ENCODE results near the gene ADD1. TPM values are rescaled to one million over a fixed set of nuclear protein-coding genes. Genes with fewer than 3 reads are reported as not detected.
A peak's percentile ranks its signal among the peaks of the same experiment; 100 is the strongest.

The ADD1 gene
- total RNA-seq, 6 experiments from 2014 or later, result 276 to 332 (median 321) TPM

DNA sequence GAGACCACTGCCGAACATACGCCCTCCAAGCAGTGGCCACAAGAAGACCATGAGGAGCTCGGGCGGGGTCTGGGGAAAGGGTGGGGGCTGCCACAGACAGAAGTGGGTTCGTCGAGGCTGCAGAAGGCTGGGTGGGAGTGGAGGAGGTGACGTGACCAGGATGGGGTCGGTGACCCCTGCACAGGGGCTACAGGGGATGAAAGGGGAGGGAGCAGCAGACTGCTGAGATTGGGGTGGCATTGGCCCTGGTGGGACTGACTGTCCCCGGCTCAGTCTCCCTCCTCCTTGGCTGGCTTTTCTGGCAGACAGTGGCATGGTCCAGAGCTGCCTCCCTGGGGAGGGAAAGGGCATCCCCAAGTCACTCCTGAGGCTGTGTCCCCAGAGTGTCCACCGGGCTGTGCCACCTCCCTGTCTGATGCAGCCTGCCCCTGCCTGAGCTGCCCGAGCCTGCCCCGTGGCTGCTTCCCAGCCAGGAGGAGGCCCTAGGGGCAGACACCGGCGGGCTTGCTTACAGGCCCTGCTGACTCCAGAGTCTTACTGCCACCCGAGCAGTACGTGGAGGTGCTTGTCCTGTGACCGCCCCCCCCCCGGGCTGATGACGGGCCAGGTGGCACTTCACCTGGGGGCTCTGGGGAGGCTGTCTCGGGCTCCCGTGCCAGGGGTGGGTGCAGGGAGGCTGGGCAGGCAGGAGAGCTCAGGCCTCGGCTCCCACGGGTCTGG is 43.5 kb upstream of the ADD1 start:
- no peak for DNase-seq
- H3K9me3 Mint-ChIP-seq, result no peaks in the 10 kb centered on the region
- H3K27ac Mint-ChIP-seq, result peak overlapping the region; percentile 85; the same call in 1 of the 2 replicates
- H3K36me3 Mint-ChIP-seq (ENCODE audit: low read depth), result no peaks in the 10 kb centered on the region
- peaks cover 49% of the 10 kb centered on the region for H3K4me1 Mint-ChIP-seq (ENCODE audit: low read depth)
- no peak overlapping the region; the same call in 1 of the 2 replicates for H3K4me3 Mint-ChIP-seq
- TF ChIP-seq, protein P1, sequence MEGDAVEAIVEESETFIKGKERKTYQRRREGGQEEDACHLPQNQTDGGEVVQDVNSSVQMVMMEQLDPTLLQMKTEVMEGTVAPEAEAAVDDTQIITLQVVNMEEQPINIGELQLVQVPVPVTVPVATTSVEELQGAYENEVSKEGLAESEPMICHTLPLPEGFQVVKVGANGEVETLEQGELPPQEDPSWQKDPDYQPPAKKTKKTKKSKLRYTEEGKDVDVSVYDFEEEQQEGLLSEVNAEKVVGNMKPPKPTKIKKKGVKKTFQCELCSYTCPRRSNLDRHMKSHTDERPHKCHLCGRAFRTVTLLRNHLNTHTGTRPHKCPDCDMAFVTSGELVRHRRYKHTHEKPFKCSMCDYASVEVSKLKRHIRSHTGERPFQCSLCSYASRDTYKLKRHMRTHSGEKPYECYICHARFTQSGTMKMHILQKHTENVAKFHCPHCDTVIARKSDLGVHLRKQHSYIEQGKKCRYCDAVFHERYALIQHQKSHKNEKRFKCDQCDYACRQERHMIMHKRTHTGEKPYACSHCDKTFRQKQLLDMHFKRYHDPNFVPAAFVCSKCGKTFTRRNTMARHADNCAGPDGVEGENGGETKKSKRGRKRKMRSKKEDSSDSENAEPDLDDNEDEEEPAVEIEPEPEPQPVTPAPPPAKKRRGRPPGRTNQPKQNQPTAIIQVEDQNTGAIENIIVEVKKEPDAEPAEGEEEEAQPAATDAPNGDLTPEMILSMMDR (IDR thresholded peaks at IDR 0.05), result no peak
- H3K27me3 Mint-ChIP-seq (ENCODE audit: insufficient read depth), result no peaks in the 10 kb centered on the region

DNA sequence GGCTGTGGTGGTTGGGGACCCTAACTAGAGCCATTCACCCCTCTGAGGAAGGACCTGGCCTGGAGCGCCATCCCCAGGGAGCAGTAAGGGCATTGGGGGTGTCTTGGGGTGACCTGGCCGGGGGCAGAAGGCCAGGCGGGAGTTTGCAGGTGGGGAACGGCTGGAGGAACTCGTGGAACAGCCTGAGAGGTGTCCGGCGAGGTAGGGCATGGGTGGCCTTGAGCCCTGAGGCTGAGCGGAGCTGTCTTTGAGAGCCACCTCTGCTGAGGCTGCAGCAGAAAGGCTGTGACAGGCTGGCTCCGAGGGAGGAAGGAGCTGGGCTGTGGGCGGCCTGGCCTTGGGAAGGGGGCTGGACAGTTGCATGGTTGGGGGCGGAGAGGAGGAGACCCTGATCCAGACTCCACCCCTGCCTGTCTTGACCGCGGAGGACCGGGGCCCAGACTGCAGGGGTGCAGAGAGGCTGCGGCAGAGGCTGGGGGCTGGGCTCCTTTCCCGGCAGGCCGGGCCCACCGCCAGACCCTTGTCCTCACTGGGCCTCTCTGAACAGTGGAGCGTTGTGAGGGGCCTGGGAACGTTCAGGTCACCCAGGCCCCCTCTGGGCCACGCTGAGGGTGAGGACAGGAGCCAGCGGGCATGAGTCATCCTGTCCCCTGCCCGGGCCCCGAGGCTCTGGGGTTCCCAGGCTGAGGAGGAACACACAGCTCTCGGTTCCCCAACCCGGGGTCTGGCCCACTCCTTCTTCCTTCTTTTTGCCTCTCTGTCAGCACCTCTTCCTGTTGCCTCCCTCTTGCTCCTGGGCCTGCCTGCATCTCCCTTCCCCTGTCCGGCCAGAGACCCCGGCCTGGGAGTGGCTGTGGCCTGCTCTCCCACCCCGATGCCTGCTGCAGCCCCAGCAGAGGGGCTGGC is 42.7 kb upstream of the ADD1 start:
- Mint-ChIP-seq H3K27ac (peak overlapping the region; percentile 85), H3K27me3 (ENCODE audit: insufficient read depth) (no peaks in the 10 kb centered on the region), H3K4me3 (peak overlapping the region; percentile 42; the same call in 1 of the 2 replicates), H3K9me3 (no peaks in the 10 kb centered on the region), H3K36me3 (ENCODE audit: low read depth) (no peaks in the 10 kb centered on the region), H3K4me1 (ENCODE audit: low read depth) (peaks cover 42% of the 10 kb centered on the region)
- peak; percentile 19 for DNase-seq
- TF ChIP-seq, protein P1 (IDR thresholded peaks at IDR 0.05), result no peak

DNA sequence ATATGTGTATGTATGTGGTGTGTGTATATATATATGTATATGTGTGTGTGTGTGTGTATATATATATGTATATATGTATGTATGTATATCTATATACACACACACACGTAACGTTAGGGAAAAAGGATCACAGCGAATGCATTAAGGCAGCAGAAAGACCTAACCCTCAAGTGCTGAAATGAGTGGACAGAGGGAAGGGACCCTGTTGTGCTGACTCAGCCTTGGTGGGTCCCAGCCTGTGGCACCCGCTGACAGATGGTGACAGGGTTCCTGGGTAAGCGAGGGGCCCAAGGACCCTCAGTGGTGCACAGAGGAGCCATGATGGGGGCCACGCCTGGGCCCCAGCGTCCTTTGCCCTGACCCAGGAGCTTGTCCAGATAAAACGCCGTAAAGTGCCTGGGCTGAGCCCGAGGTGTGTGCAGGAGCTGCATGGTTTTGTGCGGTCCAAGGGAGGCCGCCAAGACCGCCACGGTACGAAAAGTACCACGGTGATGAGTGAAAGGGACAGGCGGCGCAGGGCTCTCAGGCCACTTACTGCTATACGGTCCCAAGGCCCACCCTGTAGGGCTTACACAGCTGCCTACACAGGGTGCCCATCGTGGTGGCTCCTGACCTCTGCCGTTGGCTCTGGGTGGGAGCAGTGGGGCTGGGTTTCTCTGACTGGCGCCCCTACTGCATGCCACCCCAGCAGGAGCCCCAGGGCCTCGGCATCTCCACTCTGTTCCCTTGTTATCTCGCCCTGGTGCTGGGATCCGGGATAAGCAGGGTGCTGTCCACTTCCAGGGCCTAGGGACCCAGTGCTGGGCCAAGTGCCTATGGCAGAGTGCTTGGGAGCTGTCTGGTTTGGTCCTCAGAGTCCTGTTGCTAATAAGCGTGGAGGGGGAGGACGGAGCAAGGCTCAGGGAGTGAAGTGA is 40.8 kb upstream of the ADD1 start:
- H3K36me3 Mint-ChIP-seq (ENCODE audit: low read depth), result no peaks in the 10 kb centered on the region
- H3K4me3 Mint-ChIP-seq, result no peak overlapping the region
- no peaks in the 10 kb centered on the region for H3K27me3 Mint-ChIP-seq (ENCODE audit: insufficient read depth)
- peaks cover 23% of the 10 kb centered on the region for H3K4me1 Mint-ChIP-seq (ENCODE audit: low read depth)
- TF ChIP-seq, protein P1 (IDR thresholded peaks at IDR 0.05), result no peak
- H3K27ac Mint-ChIP-seq, result no peak overlapping the region
- no peaks in the 10 kb centered on the region for H3K9me3 Mint-ChIP-seq
- DNase-seq, result no peak

DNA sequence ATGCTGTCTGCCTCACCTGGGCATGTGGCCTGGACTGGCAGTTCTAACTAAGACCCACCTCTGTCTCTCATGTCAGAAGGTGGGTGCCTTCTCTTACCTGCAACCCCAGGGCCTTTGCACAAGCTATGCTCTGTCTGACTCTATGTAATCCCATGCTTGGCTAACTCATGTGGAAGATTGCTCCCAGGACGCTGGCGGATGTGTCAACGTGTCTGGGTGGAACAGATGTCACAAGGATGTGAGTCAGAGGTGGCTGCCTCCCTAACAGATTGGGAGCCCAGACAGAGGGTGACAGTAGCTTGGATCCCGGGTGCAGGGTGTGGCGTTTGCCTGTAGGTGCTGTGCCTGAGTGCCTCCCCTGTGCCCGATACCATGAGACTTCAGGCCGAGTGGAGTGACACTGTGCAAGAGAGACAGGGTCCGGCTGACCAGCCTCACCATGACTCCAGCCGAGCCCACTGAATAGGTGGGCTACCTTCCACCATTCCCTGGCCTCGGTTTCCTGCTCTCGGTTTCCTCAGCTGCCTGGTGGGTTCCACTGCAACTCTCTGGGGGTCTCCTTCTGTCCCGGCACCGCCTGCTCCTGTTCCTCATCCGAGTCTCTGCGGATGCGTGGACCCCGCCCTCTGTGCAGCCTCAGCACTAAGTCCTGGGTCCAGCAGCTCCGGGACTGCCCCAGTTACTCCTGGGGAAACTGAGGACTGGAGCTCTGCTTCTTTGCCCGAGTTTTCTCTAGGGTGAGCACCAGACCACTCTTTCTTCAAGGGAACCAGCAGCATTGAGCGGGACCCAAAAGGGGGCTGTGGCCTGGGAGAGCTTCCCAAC is 39.8 kb upstream of the ADD1 start:
- TF ChIP-seq, protein P1 (IDR thresholded peaks at IDR 0.05), result no peak
- no peaks in the 10 kb centered on the region for H3K9me3 Mint-ChIP-seq
- no peak for DNase-seq
- H3K27me3 Mint-ChIP-seq (ENCODE audit: insufficient read depth), result no peaks in the 10 kb centered on the region
- no peaks in the 10 kb centered on the region for H3K36me3 Mint-ChIP-seq (ENCODE audit: low read depth)
- no peak overlapping the region for H3K4me3 Mint-ChIP-seq
- H3K27ac Mint-ChIP-seq, result no peak overlapping the region
- H3K4me1 Mint-ChIP-seq (ENCODE audit: low read depth), result peaks cover 15% of the 10 kb centered on the region

All from HFFc6 (cell line).